GM12878 (cell line): ENCODE data around the gene PTPRN2.

Experiments
- RCOR1 ChIP-seq: conservative IDR thresholded peaks from 2 replicates; pipeline ENCODE4 v1.6.1; 2012; ENCODE audit warnings: low read depth, low read length, improper control_type of control experiment
- SIX5 ChIP-seq: IDR thresholded peaks from 2 replicates; pipeline ENCODE4 v1.6.1; 2011; ENCODE audit warnings: mild to moderate bottlenecking, low read depth, low read length, moderate library complexity; ENCODE audit not compliant: severe bottlenecking

GRCh38 chr7:158498443-158499081 is 89.1 kb downstream of the PTPRN2 start:
- TF ChIP-seq RCOR1 (no peak), SIX5 (no peak)
